BJ (cell line): ENCODE data around the gene GAMT. TPM values are rescaled to one million over a fixed set of nuclear protein-coding genes. Genes with fewer than 3 reads are reported as not detected.

ENCODE experiments used
- CTCF ChIA-PET: fragments of 350-600 bp; formaldehyde crosslinking; extraction: SDS; loops from one replicate; lab custom pipeline; 2021; ENCODE audit warnings: antibody characterized with exemption, inconsistent platforms; lab: Yijun Ruan, JAX
- POLR2A ChIA-PET: fragments of 300-600 bp; sonication (Branson Sonifier 250); formaldehyde crosslinking; extraction: SDS; loops from one replicate; lab custom pipeline; 2021; ENCODE audit warnings: antibody characterized with exemption; lab: Charles Lee
- DNase-seq: peaks from one replicate; pipeline ENCODE4 v3.0.0-alpha.2; 2011; ENCODE audit warnings: low read depth
- H3K27me3 ChIP-seq: 2 replicates; pipeline ENCODE4 v1.6.0; 2011; ENCODE audit warnings: low read length; ENCODE audit not compliant: control insufficient read depth, insufficient read depth
- H3K36me3 ChIP-seq: 2 replicates; pipeline ENCODE4 v1.5.1; 2011; ENCODE audit warnings: low read length; ENCODE audit not compliant: control insufficient read depth, insufficient read depth
- H3K4me3 ChIP-seq: 2 replicates; pipeline ENCODE4 v1.5.1; 2011; ENCODE audit warnings: low read depth, mild to moderate bottlenecking, control low read depth, low read length
- CTCF ChIP-seq: IDR thresholded peaks from 2 replicates; pipeline ENCODE4 v1.5.1; 2011; ENCODE audit warnings: low read depth, mild to moderate bottlenecking, control low read depth, inconsistent platforms, low read length, moderate library complexity; ENCODE audit not compliant: insufficient read depth
- polyA plus RNA-seq: library from polyadenylated mRNA; depleted of rRNA; stranded (reverse); fragments of >200 nt; gene quantifications from 2 replicates; pipeline ENCODE4 v1.2.3, GENCODE V29; 2011

Gene GAMT
- polyA plus RNA-seq, 1 experiment = 43.7 TPM

- Histone ChIP-seq H3K4me3 (no peak overlapping the region), H3K27me3 (no peaks in the 10 kb centered on the region), H3K36me3 (peaks cover 1% of the 10 kb centered on the region; the same call in 1 of the 2 replicates)
- ChIA-PET CTCF (interaction anchor here (0.7 to 1.8 kb wide), 3 partner anchors 48 to 153 kb away, joined by 3 to 5 read pairs (median 3); no protein-coding TSS in a partner anchor), POLR2A (no interaction called here)
- no peak for DNase-seq
- TF ChIP-seq CTCF = no peak
These were observed 4.3 kb downstream of the GAMT start for GRCh38 chr19:1396768-1397679.

- POLR2A ChIA-PET = no interaction called here
- TF ChIP-seq CTCF = no peak
- Histone ChIP-seq H3K27me3 (no peaks in the 10 kb centered on the region), H3K4me3 (no peak overlapping the region), H3K36me3 (peaks cover 1% of the 10 kb centered on the region; the same call in 1 of the 2 replicates)
- CTCF ChIA-PET = interaction anchor here (1.8 kb wide), 1 partner anchor 117 kb away, joined by 5 read pairs; no protein-coding TSS in a partner anchor
- no peak for DNase-seq
These were observed 5.1 kb downstream of the GAMT start for GRCh38 chr19:1396019-1396767.

GRCh38 chr19:1395194-1396018, 5.9 kb downstream of the GAMT start:
- H3K4me3 ChIP-seq = no peak overlapping the region
- H3K36me3 ChIP-seq = peaks cover 3% of the 10 kb centered on the region; the same call in 1 of the 2 replicates
- DNase-seq = no peak
- no peaks in the 10 kb centered on the region for H3K27me3 ChIP-seq
- ChIA-PET CTCF (no interaction called here), POLR2A (no interaction called here)
- TF ChIP-seq CTCF = no peak

GRCh38 chr19:1394252-1395193, 6.8 kb downstream of the GAMT start:
- H3K27me3 ChIP-seq = no peaks in the 10 kb centered on the region
- no peak overlapping the region for H3K4me3 ChIP-seq
- TF ChIP-seq CTCF = no peak
- ChIA-PET POLR2A (no interaction called here), CTCF (no interaction called here)
- DNase-seq = no peak
- H3K36me3 ChIP-seq = peaks cover 3% of the 10 kb centered on the region; the same call in 1 of the 2 replicates
